SHP77 (cell line): ENCODE measurements around the gene SPCS1.
"Not testable (repeated sequence)": the region's sequence is repeated elsewhere in the genome, so short reads cannot be mapped to it uniquely, and the experiment has no call there.

Source experiments
- DNase-seq, 2 experiments: peaks; one replicate each; lab custom pipeline; 2025; lab: John Stamatoyannopoulos, UW

Gene SPCS1

DNA sequence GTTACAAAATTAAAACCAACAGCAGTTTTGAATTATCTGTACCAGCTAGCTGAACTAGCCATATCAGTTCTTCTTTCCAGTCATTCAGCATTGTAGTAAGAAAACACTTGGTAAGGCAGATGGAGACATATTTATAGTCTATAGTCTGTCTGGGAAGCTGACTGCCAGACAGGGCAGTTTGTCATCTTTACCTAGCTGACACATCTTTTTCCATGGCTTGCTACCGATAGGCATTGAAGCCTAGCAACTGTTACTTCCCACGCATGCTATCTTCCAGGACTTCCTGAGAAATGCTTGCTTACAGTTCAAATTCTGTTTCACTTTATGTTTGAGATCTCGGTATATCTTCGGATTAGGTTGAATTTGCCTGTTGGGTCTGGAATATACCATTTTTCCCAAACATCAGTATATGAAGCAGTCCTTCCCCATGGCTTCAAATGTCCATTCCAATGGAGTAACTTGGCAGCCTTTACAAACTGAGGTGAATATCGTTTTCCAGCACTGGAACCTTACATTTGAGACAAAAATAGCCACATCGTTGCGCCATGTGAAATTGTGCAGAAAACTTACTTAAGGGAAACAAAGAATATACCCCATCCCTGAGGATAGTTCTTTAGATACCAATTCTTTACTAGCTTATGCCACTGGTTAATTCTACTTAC, 11.2 kb upstream of the SPCS1 start:
- no peak for DNase-seq

DNA sequence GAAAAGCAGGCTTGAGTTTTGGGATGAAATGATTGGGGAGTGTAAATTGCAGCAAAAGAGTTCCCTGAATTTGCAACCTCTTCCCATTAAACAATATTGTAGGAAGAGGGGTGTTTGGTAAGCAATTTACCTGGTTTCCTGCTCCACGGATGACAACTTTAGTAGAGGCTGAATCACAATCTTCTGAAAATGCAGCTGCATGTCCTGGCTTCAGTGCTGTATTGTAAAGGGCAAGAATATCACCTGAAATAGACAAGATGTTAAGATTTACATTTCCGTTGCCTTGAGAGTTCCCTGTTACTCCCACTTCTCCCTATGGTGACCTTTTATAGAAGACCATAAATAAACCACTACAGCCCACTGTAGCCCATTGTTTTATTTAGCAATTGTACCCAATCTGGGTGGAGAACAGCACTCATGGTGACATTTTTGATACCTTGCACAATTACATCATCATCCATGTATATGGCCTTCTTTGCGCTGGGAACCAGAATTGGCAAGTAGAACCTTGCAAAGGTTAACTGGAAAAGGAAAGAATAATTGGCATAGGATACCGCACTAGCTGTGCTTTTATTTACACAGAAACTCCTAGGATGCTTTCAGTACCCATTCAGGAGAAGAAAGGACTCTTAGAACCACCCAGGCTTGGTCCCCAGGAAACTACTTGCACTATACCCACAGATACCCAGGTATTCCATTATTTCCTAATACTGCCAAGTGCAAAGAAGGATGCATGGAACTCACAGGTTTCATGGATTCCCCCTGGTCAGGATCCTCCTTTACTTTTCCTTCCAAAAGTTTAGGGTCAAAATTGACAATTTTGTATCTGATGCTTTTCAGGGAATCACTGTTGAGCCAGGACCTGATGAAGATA, 9.9 kb upstream of the SPCS1 start:
- no peak for DNase-seq

DNA sequence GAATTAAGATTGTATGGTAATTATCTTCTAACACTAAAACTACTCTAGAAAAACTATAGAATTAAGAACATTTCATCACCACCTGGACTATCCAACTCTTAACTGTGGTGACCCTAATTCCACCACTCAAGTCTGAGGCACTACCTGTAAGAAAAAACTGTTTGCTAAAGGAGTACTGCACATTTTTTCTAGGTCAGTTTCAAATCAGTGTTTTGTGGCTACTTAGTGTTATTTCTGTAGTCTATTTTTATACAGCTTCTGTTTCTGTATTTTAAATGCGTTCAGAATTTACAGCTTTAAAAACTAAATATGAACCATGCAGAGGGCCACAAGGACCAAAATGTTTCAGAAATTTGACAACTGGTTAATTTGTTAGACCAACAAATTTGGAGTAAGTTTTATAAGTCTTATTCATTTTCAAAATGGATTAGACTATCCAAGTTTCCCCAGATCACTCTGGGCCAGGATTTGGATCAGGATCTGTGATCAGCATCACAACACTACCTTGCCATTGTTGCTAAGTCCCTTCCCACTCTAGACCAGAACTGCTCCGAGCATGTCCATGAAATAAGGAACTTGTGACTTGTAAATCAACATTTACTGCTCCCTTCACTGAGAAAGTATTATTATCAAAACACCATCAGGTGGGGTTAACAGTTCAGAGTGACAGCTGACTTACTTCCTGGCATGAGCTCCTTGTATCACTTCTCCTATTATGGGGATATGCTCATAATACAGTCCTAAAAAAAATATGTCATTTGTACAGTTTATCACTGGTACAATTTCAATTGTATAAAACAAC, 8.9 kb upstream of the SPCS1 start:
- DNase-seq = no peak

DNA sequence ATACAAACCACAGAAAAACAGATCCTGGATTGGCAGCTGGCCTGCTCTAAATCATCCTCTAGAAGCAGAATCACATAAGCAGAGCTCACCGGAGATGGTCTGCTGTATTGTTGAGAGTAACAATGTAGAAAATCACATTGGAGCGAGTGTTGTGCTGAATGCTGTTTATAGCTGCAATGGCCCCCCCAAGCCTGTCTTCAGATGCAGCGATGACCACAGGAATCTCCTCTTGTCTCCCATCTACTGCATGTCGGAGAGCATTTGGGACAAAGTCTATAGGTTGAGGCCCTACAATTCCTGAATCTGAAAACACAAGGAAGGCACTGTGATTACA, 8.3 kb upstream of the SPCS1 start:
- DNase-seq = no peak

DNA sequence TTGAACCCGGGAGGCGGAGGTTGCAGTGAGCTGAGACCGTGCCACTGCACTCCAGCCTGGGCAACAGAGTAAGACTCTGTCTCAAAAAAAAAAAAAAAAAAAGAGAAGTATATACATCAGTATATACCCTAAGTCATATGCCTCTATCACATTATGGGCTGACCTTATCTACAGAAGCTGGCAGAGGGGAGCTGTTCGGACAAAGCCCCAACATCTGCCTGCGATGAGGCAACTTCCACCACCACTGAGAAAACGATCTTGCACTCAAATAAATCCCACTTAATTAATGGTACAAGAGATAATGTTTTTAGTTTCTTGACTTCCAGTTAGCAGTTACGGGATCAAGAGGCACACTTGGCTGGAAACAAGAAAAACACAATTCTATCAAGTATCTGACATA, 2.6 kb upstream of the SPCS1 start:
- no peak for DNase-seq

DNA sequence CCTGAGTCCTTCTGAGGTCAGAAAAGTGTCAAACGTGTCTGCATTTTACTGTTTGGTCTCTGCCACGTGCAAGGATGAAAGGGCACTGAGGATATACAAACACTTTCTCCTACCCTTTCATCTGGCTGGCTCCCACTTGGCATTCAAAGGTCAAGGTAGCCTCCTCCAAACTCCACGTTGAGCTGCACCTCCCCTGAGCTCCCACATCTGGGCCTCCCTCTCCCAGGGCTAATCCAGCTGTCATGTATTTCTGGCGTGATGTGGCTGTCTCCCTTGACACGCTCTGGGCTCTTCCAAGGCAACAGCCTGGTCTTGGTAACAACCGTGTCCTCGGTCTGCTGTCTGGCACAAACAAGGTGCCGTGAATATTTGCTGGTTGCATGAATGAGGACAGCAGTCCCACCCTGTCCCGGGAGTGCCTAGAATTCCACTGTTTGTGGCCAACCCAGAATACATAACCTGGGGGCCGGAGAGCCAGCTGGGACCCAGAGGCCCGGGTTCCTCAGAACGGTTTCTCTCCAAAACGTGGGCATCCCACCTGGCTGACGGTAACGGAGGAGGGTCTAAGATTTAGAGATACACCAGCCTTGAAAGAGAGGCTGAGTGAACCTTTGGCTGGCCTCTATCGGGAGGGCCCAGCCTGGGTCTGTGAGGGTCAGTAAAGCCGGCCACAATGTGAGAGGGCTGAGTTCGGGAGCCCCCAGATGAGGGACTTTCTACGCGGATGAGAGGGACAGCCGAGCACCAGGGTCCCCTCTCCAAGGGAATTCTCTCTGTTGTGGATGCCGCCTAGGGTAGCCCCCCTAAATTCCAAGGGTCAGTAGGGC, 1.1 kb upstream of the SPCS1 start:
- peak in 1 of 2 experiments; percentile 31 for DNase-seq

DNA sequence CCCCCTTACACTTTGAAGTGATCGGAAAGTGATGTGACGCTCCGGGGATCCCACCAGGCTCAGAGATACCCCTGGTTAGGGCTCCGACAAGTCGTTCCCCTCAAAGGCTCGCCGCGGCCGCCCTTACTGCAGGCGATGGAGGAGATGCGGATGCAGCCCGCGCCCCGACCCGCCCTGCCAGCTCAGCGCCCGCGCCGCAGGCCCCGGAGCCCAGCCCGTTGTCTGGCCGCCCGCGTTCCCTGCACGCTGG, 543 bp upstream of the SPCS1 start:
- no peak for DNase-seq

DNA sequence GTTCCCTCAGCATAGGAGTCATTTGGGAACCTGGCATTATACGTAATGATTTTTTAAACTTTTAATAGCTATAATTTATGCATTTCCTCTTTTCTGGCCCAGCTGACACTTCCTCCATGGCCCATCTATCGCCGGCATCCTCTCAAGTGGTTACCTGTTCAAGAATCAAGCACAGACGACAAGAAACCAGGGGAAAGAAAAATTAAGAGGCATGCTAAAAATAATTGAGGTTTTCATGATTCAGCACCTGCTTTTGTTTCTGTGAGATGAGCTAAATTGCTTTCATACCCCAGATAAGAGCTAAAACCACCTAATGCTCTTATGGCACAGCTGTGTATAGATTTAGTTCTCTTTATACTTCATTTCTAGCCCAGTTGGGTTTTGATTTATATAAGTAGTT, 1.7 kb downstream of the SPCS1 start:
- no peak for DNase-seq

DNA sequence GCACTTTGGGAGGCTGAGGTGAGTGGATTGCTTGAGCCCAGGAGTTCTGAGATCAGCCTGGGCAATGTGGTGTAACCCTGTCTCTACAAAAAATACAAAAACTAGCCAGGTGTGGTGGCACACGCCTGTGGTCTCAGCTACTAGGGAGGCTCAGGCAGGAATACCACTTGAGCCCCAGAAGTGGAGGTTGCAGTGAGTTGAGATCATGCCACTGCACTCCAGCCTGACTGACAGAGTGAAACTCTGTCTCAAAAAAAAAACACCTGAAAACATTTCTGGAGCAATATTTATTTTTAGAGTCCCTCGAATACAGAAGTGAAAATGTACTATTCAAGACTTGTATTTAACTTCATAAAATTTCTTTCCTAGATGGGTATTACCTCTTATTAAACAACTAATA, 4.6 kb downstream of the SPCS1 start:
- no peak for DNase-seq

DNA sequence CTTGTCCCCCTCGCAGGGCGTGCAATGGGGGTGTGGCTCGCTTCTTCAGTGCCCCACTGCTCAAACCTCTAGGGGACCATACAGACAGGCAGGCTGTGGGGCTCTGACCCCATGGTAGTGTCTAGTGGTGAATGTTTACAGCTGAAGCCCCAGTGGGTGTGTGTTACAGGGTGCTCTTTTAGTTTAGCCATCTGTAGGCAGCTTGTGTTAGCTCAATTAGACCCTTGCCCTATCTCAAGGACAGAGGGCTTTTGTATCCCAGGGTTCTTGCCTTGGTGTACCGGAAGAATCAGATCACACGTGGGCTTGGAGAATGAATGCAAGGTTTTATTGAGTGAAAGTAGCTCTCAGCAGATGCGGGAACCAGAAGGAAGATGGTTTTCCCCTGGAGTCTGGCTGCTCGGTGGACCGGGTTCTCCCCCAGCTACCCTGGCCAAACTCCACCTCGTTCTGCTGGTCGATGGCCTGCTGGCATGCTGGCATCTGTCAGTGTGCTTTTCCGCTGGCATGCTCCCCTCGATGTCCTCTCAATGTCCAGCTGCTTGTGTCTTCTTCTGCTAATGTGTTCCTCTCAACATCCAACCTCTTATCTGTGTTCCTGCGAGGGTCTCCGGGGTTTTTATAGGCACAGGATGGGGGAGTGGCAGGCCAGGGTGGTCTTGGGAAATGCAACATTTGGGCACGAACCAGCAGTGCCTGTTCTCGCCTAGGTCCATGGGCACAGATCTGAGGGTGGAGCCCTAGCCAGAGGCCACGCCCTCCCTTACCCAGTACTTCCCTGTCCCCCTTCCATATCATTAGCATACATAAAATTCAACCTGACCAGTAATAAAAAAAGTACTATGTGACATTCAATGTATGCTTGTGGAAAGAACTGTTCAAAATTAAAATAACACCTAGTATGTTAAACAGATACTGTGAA, 6.6 kb downstream of the SPCS1 start:
- DNase-seq = no peak

DNA sequence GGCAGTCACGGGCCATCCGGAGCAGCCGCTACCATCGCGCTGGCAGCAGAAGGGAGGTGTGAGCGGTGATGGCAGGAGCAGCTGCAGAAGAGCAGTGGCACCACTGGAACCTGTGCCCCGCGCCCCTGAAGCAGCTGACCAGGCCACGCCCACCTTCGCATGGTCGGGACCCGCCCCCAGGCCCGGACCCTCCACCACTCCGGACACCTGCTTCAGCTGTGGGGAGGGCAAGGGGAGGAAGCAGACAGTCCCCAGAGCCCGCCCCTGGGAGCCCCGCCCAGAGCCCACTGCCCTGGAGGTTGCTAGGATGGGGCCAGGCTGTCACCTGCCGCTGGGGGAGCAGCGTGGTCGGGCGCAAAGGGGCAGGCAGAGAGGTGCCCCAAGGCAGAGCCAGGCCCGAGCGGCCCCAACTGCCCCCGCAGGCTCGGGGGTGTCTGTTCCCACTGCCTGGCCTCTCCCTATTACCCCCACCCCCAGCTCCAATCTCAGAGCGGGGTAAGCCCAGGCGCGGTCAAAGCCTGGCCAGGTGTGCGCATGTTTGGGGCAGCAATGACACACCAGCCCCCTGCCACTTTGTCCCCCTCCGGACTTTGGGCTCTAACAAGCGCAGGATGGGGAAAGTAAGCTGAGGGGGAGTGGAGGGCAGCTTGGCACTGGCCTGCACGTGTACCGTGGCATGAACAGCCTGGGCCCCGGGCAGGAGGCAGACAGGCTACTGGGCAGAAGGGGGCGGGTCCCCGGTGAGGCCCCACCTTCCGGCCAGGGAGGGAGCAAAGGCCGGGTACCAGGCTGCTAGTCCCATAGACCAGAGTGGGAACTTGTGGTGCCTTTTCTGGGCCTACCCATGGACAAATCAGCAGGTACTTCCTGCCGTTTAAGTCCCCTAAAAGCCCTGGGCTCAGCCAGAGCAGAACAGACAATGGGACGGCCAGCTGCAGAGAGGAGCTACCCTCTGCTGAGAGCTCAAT, 8.7 kb downstream of the SPCS1 start:
- DNase-seq = no peak

DNA sequence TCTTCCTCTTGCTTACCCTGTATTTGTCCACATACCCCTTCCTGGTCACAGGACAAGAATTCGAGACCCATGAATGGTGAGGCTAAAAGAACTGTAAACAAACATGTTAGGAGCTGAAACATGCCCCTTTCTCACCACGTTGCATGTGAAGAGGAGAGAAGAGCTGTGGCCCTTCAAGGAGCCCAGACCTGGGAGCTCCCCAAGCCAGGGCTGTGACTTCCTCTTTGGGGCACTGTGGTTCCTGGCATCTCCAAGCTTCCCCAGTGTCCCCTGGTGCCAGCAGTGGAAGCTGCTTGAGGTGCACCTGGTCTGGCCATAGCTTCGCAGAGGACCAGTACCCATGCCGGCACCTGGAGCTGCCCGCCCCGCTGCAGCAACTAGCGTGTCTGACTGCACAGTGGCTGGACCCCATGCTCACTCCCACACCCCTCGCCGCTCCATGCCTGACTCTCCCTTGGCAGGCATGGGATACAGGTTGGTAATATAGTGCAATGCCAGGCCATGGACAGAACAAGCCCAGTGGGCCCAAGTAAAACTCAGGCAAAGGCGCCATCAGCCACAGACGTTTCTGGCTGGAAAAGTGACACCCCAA, 9.9 kb downstream of the SPCS1 start:
- DNase-seq = no peak

DNA sequence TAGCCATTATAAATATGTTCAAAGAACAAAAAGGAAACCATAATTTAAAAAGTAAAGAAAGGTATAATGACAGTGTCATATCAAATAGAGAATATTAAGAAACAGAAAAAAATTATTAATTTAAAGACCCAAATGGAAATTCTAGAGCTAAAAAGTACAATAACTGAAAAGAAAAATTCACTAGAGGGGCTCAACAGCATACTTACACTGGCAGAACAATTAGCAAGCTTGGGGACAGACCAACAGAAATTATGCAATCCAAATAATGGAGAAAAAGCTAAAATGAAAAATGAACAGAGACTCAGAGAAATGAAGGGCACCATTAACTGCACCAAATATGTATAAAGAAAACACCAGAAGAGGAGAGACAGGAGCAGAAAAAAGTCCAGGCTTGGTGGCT, 13.7 kb downstream of the SPCS1 start:
- DNase-seq = no peak

DNA sequence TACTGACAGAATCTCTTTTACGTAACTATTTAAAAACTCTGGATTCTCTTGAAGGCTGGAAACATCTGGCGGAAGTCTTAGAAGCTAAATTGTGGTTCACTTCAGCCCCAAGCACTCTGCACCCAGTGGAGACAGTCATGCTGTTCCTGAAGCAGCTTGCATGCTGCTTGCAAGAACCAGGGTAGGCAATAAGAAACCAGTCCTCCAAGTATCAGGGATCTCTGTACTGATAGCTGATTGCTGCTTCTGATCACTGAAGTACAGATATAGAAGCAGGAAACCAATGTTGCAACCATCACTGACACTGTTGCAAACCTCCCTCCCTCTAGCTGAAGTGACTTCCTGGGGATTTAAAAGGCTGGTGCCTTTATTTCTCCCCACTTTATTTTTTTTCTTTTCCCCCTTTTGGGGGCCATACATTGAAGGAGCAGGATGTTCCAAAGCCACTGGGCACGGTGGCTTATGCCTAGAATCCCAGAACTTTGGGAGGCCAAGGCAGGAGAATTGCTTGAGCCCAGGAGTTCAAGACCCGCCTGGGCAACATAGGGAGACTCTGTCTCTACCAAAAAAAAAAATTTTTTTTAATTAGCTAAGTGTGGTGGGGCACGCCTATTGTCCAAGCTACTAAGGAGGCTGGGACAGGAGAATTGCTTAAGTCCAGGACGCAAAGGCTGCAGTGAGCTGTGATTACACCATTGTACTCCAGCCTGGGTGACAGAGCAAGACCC, 15.3 kb downstream of the SPCS1 start:
- DNase-seq = no peak

DNA sequence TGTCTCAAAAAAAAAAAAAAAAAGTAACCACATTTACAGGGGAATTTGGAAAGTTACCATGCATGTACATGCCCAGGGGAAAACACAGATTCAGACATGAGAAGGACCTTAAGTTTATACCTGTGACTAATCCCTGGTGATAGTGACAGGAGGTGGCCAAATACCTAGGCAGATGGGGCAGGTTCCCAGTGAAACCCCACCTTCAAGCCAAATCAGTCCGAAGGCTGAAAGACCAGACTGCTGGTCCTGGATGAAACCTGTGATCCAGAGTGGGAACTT, 15.8 kb downstream of the SPCS1 start:
- no peak for DNase-seq

DNA sequence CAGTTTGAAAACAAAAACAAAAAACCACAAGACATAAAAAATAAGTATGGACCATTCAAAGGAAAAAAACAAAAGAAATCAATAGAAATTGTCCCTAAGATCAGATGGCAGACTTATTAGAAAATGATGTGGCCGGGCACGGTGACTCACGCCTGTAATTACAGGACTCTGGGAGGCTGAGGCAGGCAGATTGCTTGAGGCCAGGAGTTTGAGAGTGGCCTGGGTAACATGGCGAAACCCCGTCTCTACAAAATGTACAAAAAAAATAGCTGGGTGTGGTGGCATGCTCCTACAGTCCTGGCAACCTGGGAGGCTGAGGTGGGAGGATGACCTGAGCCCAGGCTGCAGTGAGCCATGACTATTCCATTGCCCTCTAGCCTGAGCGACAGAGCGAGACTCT, 16.6 kb downstream of the SPCS1 start:
- no peak for DNase-seq

DNA sequence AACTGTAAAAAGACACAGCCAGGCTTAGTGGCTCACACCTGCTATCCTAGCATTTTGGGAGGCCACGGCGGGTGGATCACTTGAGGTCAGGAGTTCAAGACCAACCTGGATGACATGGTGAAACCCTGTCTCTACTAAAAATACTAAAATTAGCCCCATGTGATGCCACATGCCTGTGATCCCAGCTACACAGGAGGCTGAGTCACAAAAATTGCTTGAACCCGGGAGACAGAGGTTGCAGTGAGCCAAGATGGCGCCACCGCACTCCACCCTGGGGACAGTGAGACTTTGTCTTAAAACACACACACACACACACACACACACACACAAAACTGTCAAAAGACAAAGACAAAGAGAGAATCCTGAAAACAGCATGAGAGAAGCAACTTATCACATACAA, 18.0 kb downstream of the SPCS1 start:
- no peak for DNase-seq

DNA sequence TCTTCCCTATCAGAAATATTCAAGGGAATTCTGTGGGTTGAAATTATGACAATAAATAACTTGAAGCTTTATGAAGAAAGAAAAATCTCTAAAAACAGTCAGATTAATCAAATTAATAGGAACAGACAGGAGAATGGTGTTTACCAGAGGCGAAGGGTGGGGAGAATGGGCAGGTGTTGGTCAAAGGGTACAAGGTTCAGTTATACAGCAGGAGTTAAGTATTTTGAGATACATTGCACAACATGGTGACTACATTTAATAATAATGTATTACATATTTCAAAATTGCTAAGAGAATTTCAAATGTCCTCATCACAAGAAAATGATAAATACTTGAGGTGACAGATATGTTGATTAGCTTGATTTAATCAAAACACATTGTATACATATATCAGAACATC, 18.6 kb downstream of the SPCS1 start:
- no peak for DNase-seq

DNA sequence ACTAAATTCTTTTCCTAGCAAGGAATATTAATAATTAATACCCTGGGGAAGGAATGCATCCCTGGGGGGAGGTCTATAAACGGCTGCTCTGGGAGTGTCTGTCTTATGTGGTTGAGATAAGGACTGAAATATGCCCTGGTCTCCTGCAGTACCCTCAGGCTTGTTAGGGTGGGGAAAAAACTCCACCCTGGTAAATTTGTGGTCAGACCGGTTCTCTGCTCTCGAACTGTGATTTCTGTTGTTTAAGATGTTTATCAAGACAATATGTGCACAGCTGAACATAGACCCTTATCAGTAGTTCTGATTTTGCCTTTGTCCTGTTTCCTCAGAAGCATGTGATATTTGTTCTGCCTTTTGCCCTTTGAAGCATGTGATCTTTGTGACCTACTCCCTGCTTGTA, 22.8 kb downstream of the SPCS1 start:
- not testable (repeated sequence) for DNase-seq
